Activated T-cell treated with anti-CD3 and anti-CD28 coated beads, Interleukin-2, amount 50 U/mL, for 72 hours (primary cell): Measurements from ENCODE around the gene TMEM248. TPM values are rescaled to one million over a fixed set of nuclear protein-coding genes. Genes with fewer than 3 reads are reported as not detected.
"Not testable (repeated sequence)": the region's sequence is repeated elsewhere in the genome, so short reads cannot be mapped to it uniquely, and the experiment has no call there.

Source experiments
- ATAC-seq, 2 donors: fragments of 150-1000 bp; cut with Tn5 transposase; replicated peaks in 1 of 2; 2 replicates each; pipeline ENCODE4 v1.10.0; 2021; ENCODE audit warnings: moderate library complexity in 2 of 2, mild to moderate bottlenecking in 1 of 2
- DNase-seq, 2 donors: peaks; one replicate each; pipeline ENCODE4 v3.0.0; 2021 to 2022; ENCODE audit warnings: mixed read lengths in 1 of 2
- H3K27ac Mint-ChIP-seq: one replicate; pipeline ENCODE4 v1.8.0; 2022; ENCODE audit warnings: mild to moderate bottlenecking, moderate library complexity, mixed read lengths
- H3K27me3 Mint-ChIP-seq: one replicate; pipeline ENCODE4 v1.8.0; 2022; ENCODE audit warnings: low read depth, mixed read lengths
- H3K36me3 Mint-ChIP-seq, 2 donors: one replicate each; pipeline ENCODE4 v1.8.0; 2022; ENCODE audit warnings: mixed read lengths in 2 of 2, mild to moderate bottlenecking in 1 of 2; ENCODE audit not compliant: insufficient read depth in 2 of 2
- H3K4me1 Mint-ChIP-seq: one replicate; pipeline ENCODE4 v1.8.0; 2022; ENCODE audit warnings: low read depth, mixed read lengths
- H3K4me3 Mint-ChIP-seq, 2 donors: one replicate each; pipeline ENCODE4 v1.8.0; 2022; ENCODE audit warnings: mild to moderate bottlenecking in 2 of 2, mixed read lengths in 2 of 2, moderate library complexity in 2 of 2
- H3K9me3 Mint-ChIP-seq, 2 donors: one replicate each; pipeline ENCODE4 v1.8.0; 2022; ENCODE audit warnings: mixed read lengths in 2 of 2
- total RNA-seq, 2 donors: library from RNA; stranded (reverse); gene quantifications; one replicate each; pipeline ENCODE4 v1.2.3, GENCODE V29; 2022

The TMEM248 gene
- 10 to 100 TPM; 71.4 to 83.8 TPM for total RNA-seq

DNA sequence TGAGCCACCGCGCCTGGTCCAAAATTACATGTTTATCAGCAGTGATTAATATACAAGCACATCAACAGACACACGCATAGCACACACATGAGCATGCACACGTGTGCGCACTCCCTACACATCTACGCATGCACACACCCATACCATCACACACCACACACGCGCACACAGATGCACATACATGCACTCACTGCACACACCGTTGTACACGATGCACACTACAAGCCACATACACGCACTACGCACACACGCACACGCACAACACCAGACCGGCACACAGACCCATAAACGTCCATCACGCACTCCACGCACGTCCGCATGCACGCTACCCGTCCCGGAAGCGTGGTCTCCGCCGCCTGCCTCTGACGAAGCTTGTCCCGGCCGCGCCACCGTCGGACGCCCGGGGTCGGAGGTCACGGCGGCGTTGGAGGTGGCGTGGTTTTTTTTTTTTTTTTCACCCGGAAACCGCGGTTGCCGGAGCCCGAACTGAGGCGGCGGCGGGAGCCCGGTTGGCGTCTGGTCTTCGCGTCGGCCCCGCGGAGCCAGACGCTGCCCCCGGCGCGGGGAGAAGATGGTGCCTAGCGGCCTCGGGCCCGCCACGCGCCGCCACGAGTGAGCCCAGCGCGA is at the start of gene TMEM248:
Gene TMEM248 (plus strand): TSS at position 457 of the 627 bp plus-strand sequence. CDS start 20,641 bp downstream, outside the sequence.
- Mint-ChIP-seq H3K9me3 (no peaks in the 10 kb centered on the region), H3K4me3 (peak within 1 kb of the TSS; percentile 92 to 99), H3K27me3 (no peaks in the 10 kb centered on the region), H3K36me3 (peaks cover 11% of the 10 kb centered on the region in 2 donors), H3K4me1 (peaks cover 44% of the 10 kb centered on the region), H3K27ac (peak within 1 kb of the TSS; percentile 98)
- ATAC-seq (peak; percentile 96 to 98), DNase-seq (peak; percentile 93 to 95)

DNA sequence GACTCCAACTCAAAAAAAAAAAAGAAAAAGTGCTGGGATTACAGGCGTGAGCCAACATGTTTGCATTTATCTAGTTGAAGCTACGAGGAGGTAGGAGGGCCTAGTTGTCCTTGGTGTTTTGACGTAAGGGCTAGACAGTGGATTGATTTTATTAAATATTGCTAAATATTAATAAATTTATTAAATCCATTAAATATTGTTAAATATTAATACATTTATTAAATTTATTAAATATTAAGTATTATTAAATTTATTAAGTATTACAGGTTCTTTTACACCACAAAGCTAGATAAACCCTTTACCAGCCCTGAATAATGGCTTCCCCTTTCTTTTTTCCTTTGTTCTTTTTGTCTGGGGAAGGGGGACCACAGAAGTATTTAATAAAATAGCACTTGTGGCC is 47.5 kb upstream of the TMEM248 start:
- no peak for DNase-seq
- H3K4me3 Mint-ChIP-seq = no peak overlapping the region

GRCh38 chr7:66877577-66878300 is 43.3 kb upstream of the TMEM248 start:
- DNase-seq (no peak), ATAC-seq (peak in 1 of 2 donors; percentile 36)
- H3K4me3 Mint-ChIP-seq = peak overlapping the region; percentile 2 to 3
- peak overlapping the region; percentile 40 for H3K27ac Mint-ChIP-seq
- H3K9me3 Mint-ChIP-seq = no peaks in the 10 kb centered on the region
- H3K4me1 Mint-ChIP-seq = peaks cover 13% of the 10 kb centered on the region
- no peaks in the 10 kb centered on the region for H3K36me3 Mint-ChIP-seq
- no peaks in the 10 kb centered on the region for H3K27me3 Mint-ChIP-seq

More for the DNA sequence above, 47.5 kb upstream of the TMEM248 start:
- Mint-ChIP-seq H3K36me3 (peaks cover 0 to 3% of the 10 kb centered on the region in 2 donors), H3K27ac (no peak overlapping the region), H3K9me3 (no peaks in the 10 kb centered on the region), H3K27me3 (no peaks in the 10 kb centered on the region), H3K4me1 (peaks cover 30% of the 10 kb centered on the region)
- no peak for ATAC-seq

DNA sequence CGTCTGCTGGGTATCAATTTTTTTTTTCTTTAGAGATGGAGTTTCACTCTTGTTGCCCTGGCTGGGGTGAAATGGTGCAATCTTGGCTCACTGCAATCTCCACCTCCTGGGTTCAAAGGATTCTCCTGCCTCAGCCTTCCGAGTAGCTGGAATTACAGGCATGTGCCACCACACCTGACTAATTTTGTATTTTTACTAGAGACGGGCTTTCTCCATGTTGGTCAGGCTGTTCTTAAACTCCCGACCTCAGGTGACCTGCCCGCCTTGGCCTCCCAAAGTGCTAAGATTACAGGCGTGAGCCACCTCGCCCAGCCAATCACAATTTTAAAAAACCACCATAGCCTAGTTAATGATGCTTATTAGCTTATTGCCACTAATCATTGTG is 42.7 kb upstream of the TMEM248 start:
- ATAC-seq, DNase-seq: not testable (repeated sequence)

GRCh38 chr7:66880053-66880452 is 41.0 kb upstream of the TMEM248 start:
- DNase-seq (no peak), ATAC-seq (no peak)
- Mint-ChIP-seq H3K27me3 (no peaks in the 10 kb centered on the region), H3K36me3 (no peaks in the 10 kb centered on the region), H3K27ac (no peak overlapping the region), H3K4me3 (no peak overlapping the region), H3K4me1 (peaks cover 32% of the 10 kb centered on the region), H3K9me3 (no peaks in the 10 kb centered on the region)

More for the DNA sequence above, 42.7 kb upstream of the TMEM248 start:
- not testable (repeated sequence) for H3K27me3 Mint-ChIP-seq, H3K9me3 Mint-ChIP-seq, H3K4me3 Mint-ChIP-seq, H3K36me3 Mint-ChIP-seq
- peak overlapping the region; percentile 34 for H3K27ac Mint-ChIP-seq
- H3K4me1 Mint-ChIP-seq = peaks cover 14% of the 10 kb centered on the region

GRCh38 chr7:66880577-66880976 is 40.4 kb upstream of the TMEM248 start:
- not testable (repeated sequence) for ATAC-seq, DNase-seq, H3K27ac Mint-ChIP-seq, H3K27me3 Mint-ChIP-seq, H3K36me3 Mint-ChIP-seq, H3K9me3 Mint-ChIP-seq, H3K4me3 Mint-ChIP-seq
- H3K4me1 Mint-ChIP-seq = peaks cover 35% of the 10 kb centered on the region

- ATAC-seq = peak; percentile 84 to 85
- no peaks in the 10 kb centered on the region for H3K9me3 Mint-ChIP-seq
- no peaks in the 10 kb centered on the region for H3K27me3 Mint-ChIP-seq
- peak overlapping the region; percentile 57 for H3K27ac Mint-ChIP-seq
- peak overlapping the region in 1 of 2 donors; percentile 0 for H3K4me3 Mint-ChIP-seq
- DNase-seq = no peak
- peaks cover 44% of the 10 kb centered on the region for H3K4me1 Mint-ChIP-seq
- no peaks in the 10 kb centered on the region for H3K36me3 Mint-ChIP-seq
These were observed 37.3 kb upstream of the TMEM248 start for GRCh38 chr7:66883716-66884115.

- not testable (repeated sequence) for H3K36me3 Mint-ChIP-seq, H3K9me3 Mint-ChIP-seq, H3K27ac Mint-ChIP-seq
These were observed 36.5 kb upstream of the TMEM248 start for GRCh38 chr7:66884556-66884955.

GRCh38 chr7:66886152-66886551 is 34.9 kb upstream of the TMEM248 start:
- peak; percentile 45 to 62 for ATAC-seq
- Mint-ChIP-seq H3K4me1 (peaks cover 44% of the 10 kb centered on the region), H3K27ac (peak overlapping the region; percentile 38), H3K9me3 (no peaks in the 10 kb centered on the region), H3K36me3 (no peaks in the 10 kb centered on the region), H3K27me3 (no peaks in the 10 kb centered on the region), H3K4me3 (peak overlapping the region; percentile 59 to 61)
- DNase-seq = peak; percentile 31 to 36

More at GRCh38 chr7:66884556-66884955, 36.5 kb upstream of the TMEM248 start:
- H3K27me3 Mint-ChIP-seq, DNase-seq, ATAC-seq, H3K4me3 Mint-ChIP-seq: not testable (repeated sequence)
- H3K4me1 Mint-ChIP-seq = peaks cover 44% of the 10 kb centered on the region

DNA sequence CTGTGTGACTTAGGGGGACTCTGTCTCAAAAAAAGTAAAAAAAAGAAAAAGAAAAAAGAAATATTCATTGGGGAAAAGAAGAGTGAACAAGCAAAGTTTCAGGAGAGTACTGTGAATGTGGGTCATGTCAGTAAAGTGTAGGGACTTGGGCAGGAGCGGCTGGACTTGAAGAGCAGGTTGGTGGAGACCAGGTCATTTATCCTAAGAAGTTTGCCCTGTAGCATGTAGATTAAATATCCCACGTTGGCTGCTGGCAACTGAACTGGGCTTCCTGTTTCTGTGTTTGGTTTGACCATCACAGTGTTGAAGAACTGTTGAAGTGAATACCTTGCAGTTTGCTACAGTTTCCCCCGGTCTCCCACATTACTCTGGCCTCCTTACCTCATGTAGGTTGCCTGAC is 32.8 kb upstream of the TMEM248 start:
- H3K27me3 Mint-ChIP-seq, DNase-seq, H3K27ac Mint-ChIP-seq, H3K4me3 Mint-ChIP-seq, H3K36me3 Mint-ChIP-seq, H3K9me3 Mint-ChIP-seq, ATAC-seq: not testable (repeated sequence)
- H3K4me1 Mint-ChIP-seq = peaks cover 43% of the 10 kb centered on the region

- ATAC-seq (peak; percentile 64 to 66), DNase-seq (peak in 1 of 2 donors; percentile 21)
- Mint-ChIP-seq H3K4me3 (no peak overlapping the region), H3K9me3 (no peaks in the 10 kb centered on the region), H3K36me3 (peaks cover 0 to 1% of the 10 kb centered on the region in 2 donors), H3K27me3 (no peaks in the 10 kb centered on the region), H3K4me1 (peaks cover 5% of the 10 kb centered on the region), H3K27ac (no peak overlapping the region)
These were observed 26.5 kb upstream of the TMEM248 start for GRCh38 chr7:66894463-66895080.

DNA sequence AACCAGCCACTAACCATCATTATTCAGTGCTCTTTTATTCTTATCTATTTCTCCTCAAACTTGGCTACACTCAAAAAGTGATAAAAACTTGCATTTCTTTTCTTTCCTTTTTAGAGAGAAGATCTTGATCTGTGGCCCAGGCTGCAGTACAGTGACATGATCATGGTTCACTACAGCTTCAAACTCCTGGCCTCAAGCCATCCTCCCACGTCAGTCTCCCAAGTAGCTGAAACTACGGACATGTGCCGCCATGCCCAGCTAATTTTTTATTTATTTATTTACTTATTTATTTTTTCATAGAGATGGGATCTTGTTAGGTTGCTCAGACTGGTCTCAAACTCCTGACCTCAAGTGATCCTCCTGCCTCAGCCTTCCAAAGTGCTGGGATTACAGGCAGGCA is 24.6 kb upstream of the TMEM248 start:
- ATAC-seq = no peak
- no peak for DNase-seq
- Mint-ChIP-seq H3K27me3 (no peaks in the 10 kb centered on the region), H3K4me3 (no peak overlapping the region), H3K9me3 (no peaks in the 10 kb centered on the region), H3K36me3 (peaks cover 0 to 1% of the 10 kb centered on the region in 2 donors), H3K27ac (no peak overlapping the region), H3K4me1 (peaks cover 5% of the 10 kb centered on the region)
